ENCODE data around the gene CARD11.

Gene CARD11

GRCh38 chr7:2981103-2981480, 62.6 kb downstream of the CARD11 start:
- no peak for DNase-seq (ENCODE audit: low spot score)

DNA sequence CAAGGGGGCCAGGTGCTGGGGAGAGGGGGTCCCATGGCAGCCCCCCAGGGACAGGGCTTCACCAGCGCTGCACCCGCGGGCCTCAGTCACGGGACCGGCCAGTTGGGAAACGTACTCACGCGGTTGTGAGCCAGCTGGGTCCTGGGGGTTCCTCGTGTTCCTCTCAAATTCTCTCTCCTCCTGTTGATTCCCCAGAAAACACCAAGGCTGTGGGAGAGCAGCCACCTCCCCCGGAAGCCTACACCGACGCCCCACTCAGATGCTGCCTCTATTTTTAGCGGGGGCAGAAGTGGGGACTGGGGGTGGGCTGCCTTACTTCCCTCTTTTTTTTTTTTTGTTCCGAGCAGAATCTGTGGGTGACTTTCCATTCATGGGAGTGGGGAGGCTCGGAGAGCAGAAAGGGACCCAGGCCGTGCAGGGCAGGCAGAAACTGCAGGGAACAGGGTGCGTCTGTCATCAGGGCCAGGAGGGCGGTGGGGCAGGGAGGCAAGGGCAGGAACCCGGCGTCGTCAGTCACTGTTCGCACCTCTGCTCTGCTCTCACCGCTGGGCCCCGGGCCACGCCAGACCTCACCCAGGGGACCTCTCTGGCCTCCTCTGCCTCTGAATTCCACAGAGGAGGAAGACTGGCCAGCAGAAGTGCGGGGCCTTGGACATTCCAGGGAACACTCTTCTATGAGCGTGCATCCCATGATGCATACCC, 63.1 kb downstream of the CARD11 start:
- DNase-seq (ENCODE audit: low spot score) = no peak

DNA sequence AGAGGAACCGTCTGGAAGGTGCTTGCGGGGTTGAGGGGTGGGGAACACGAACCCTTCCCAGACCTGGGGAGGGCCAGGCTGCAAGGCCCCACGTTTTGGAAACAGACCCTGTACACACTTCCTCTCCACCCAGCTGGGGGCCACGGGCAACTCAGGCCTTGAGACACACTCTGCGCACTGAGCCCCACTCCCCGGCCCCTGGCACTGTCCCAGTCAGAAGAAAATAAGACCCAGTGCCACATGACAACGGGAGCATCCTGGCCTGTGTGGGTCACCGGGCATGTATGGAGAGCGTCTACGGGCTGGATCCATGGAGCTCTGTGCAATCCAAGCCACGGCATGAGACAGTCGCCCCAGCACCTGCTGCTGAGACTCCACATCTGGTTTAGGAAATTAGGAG, 63.7 kb downstream of the CARD11 start:
- no peak for DNase-seq (ENCODE audit: low spot score)

DNA sequence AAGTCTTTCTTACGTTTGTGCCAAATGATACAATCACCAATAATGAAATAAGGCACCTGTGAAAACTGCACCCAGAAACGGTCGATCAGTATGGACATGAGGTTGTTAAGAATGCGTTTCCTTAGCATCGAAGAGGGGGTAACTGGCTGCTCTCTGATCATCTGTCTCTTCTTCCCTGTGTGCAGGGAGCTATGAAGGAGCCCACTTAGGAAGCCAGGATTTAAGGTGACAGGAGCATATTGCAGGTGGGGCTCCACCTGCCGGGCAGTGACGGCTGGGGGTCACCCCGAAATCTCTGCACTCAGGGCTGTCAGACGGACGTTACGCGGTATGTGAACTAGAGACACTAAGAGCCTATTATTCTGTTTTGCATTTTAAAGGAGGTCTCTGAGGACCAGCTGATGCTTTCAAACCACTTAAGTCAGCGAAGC, 64.5 kb downstream of the CARD11 start:
- DNase-seq (ENCODE audit: low spot score) = no peak

DNA sequence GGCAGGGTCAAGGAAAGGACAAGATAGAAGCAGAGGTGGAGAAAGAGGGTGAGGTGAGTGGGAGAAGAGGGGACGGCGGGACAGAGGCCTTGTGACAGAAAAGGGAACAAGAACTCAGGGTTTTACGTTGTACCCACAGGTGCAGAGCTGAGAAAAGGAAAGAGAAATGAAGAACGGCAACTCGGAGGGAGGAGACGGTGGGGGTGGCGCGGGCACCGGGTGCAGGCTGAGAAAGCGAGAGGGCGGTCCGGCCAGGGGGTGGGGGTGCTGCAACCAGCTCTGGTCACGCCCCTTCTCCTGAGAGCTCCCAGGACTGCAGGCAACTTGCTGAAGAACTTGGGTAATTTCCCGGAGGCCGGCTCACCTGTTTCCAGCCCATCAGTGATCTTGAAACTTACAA, 65.3 kb downstream of the CARD11 start:
- DNase-seq (ENCODE audit: low spot score) = no peak

DNA sequence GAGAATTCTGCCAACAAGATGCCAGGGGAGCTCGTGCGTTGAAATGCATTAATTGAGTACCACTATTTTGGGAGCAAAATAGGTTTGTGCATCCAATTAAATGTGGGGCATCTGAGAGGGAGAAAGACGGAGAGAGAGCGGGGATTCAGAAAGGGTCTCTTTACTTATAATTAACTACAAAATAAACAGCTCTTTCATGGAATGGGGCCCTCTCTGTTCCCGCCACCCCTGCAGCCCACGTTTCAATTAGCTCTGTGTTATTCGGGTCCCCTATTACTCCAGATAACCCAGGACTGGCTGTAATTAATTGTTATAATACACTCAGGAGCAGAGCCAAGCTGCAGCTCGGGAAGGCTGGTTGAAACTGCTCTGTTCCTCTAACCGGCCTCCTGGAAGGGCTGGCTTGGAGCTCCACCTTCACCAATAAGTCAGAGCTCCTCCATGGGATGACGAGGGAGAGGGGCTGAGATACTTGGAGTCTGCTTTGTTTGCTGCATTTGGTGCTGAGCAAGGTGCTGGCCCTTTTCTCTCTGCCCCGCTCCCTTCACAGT, 67.8 kb downstream of the CARD11 start:
- no peak for DNase-seq (ENCODE audit: low spot score)

- DNase-seq (ENCODE audit: low spot score) = no peak
Observed at GRCh38 chr7:2974093-2974819, 69.4 kb downstream of the CARD11 start.

GRCh38 chr7:2972835-2973161, 70.9 kb downstream of the CARD11 start:
- no peak for DNase-seq (ENCODE audit: low spot score)

GRCh38 chr7:2971914-2972834, 71.5 kb downstream of the CARD11 start:
- no peak for DNase-seq (ENCODE audit: low spot score)

GRCh38 chr7:2970861-2971260, 72.8 kb downstream of the CARD11 start:
- no peak for DNase-seq (ENCODE audit: low spot score)

DNA sequence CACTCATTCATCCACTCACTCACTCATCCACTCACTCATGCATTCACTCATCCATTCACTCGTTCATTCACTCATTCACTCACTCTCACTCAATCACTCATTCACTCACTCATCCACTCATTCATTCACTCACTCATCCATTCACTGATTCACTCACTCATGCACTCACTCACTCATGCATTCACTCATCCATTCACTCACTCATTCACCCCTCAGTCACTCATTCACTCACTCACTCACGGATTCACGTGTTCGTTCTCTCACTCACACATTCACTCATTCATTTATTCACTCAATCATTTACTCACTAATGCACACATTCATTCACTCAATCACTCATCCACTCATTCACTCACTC, 73.4 kb downstream of the CARD11 start:
- no peak for DNase-seq (ENCODE audit: low spot score)

DNA sequence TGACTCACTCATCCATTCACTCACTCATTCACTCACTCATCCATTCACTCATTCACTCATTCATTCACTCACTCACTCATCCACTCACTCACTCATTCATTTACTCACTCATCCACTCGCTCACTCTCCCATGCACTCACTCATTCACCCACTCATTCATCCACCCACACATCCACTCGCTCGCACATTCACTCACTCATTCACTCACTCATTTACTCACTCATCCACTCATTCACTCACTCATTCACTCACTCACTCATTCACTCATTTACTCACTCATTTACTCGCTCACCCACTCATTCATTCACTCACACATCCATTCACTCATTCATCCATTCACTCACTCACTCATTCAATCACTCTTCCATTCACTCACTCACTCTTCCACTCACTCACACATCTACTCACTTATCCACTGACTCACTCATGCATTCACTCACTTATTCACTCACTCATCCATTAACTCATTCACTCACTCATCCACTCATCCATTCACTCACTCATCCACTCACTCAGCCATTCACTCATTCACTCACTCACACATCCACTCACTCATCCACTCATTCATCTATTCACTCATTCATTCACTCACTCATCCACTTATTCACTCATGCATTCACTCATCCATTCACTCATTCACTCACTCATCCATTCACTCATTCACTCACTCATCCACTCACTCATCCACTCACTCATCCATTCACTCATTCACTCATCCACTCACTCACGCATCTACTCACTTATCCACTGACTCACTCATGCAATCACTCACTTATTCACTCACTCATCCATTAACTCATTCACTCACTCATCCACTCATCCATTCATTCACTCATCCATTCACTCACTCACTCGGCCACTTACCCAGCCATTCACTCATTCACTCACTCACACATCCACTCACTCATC, 74.0 kb downstream of the CARD11 start:
- DNase-seq (ENCODE audit: low spot score) = no peak

- DNase-seq (ENCODE audit: low spot score) = no peak
Observed at GRCh38 chr7:2968616-2969397, 74.9 kb downstream of the CARD11 start.

- DNase-seq (ENCODE audit: low spot score) = no peak
Observed at GRCh38 chr7:2968176-2968575, 75.5 kb downstream of the CARD11 start.

- no peak for DNase-seq (ENCODE audit: low spot score)
Observed at GRCh38 chr7:2967705-2968104, 76.0 kb downstream of the CARD11 start.

DNA sequence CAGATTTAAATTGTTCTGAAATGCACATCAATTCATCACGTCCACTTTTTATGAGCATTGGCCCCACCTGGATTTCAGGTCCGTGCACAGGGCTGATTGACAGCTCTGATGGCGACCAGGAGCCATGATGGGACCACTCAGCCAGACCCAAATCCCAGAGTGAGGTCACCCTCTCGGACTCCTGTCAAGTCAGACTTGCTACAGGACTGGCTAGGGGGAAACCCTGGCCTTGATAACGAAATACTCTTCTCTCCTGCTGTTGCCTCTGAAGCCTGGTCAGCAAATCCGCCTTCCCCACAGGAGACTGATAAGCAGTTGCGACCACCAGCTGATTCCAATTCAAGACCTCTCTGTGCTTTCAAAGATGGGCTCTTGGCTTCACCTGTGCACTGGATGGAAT, 76.4 kb downstream of the CARD11 start:
- DNase-seq (ENCODE audit: low spot score) = no peak

DNA sequence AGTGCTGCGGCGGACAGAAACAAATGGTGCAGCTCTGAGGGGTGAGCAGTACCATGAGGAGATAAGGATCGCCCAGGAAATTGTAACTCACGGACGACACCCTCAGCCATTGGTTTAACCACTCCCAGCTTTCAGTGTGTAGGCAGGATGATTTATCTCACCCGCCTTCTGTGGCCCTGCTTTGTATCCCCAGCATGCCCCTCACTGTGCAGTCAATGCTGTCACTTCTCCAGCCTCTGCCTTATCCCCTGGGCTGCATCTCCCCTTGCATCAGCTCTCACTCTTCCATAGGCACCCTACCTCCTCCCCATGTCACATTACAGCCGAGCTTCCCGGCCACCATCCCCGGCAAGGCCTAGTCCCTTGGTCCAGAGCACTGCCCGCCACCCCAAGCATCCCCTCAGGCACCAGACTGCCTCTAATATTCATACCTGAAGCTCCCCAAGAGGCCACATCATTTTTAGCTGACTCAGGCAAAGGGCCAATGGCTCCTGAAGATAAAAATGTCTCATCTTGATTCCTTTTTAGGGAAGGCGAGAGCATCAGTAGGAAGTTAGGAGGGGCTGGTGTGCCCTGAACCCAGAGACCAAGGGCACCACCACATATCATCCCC, 77.1 kb downstream of the CARD11 start:
- DNase-seq (ENCODE audit: low spot score) = no peak

DNA sequence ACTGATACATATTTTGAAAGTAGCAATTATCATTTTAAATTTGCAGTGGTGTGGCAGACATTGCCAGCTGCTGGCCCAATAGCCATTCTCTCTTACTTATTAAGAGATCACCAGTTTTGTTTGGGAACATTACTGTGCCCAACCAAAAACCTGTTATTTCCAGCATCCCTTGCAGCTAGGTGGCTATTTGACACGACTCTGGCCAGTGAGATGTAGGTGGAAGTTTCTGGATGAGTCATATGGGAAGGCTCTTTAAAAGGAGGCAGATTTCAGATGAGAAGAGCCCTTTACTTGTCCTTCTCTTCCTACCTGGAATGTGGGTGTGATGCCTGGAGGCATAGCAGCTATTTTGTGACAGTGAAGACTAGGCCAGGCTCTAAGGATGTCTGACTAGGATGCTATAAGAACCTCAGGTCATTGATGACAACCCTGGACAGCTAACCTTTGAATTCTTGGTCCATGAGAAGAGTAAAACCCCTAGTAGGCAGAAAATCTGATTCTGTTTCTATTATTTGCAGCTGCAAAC, 77.9 kb downstream of the CARD11 start:
- DNase-seq (ENCODE audit: low spot score) = no peak

DNA sequence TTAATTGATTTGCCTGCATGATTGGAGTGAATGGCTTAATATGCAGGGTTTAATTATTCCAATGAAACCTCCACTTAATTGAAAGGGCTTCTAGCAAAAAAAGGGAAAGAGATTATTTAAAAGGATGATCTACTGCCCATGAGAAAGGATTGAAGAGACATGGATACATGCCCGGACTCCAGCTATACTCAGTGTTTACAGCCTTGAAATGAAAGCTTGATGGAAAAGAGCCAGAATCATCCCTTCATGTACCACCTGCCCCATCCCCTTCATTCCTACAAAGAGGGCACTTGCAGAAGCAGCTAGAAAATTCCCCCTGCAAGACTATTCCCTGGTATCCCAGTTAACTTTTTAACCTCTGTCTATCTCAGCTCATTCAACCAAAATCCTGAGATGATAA, 78.4 kb downstream of the CARD11 start:
- no peak for DNase-seq (ENCODE audit: low spot score)

DNA sequence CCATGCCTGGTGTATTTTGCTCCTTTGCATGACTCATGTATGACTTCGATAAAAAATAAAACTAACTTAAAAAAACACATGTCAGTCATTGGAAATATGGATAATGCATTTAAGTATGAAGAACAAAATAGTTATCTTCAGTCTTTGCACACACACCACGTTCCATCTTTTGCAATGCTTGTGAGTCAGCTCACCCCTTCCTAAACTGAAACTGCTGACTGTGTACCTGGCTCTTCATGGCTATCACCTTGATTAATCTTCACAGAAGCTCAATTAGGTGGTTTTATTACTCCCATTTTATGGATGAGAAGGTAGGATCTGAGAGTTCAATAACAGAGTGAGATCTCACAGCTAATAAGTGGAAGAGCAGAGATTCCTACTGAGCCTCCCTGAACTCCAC, 79.5 kb downstream of the CARD11 start:
- no peak for DNase-seq (ENCODE audit: low spot score)
